ENCODE data around the gene RNLS.

Gene RNLS

GRCh38 chr10:88262591-88263234 lies 320.4 kb downstream of the RNLS start:
- no peaks in the 10 kb centered on the region for H3K27me3 ChIP-seq (replicated peaks; ENCODE audit: control insufficient read depth, insufficient read depth, low read length, poor library complexity, severe bottlenecking)
- H3K27ac ChIP-seq (ENCODE audit: insufficient read depth, low read length, poor library complexity, severe bottlenecking) = no peak overlapping the region
- DNase-seq = no peak
- no peaks in the 10 kb centered on the region for H3K36me3 ChIP-seq (ENCODE audit: control insufficient read depth, insufficient read depth, low read length)
- H3K9me3 ChIP-seq (ENCODE audit: control insufficient read depth, low read length) = no peaks in the 10 kb centered on the region
- H3K4me3 ChIP-seq (ENCODE audit: insufficient read depth, low read depth, low read length, poor library complexity, severe bottlenecking) = no peak overlapping the region
- no peaks in the 10 kb centered on the region for H3K4me1 ChIP-seq (ENCODE audit: control insufficient read depth, insufficient read depth, low read length, poor library complexity, severe bottlenecking)

DNA sequence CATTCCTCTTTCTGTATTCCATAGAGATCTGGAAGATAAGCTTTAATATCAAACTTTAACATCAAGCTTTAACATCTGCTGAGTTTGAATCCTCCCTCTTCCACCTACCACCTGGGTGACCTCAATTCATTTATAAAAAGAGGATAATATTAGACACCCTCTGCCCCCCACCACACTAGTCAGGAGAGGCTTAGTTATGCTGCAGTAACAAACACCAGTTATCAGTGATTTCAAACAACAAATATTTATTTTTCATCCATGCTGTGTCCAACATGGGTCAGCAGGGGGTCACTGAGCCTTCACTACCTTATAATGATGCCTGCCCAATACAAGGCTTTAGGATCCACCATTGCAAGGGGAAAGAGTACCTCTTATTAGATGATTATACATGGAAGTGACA lies 322.0 kb downstream of the RNLS start:
- no peak for DNase-seq
- no peak overlapping the region for H3K4me3 ChIP-seq (ENCODE audit: insufficient read depth, low read depth, low read length, poor library complexity, severe bottlenecking)
- no peak overlapping the region for H3K27ac ChIP-seq (ENCODE audit: insufficient read depth, low read length, poor library complexity, severe bottlenecking)
- H3K9me3 ChIP-seq (ENCODE audit: control insufficient read depth, low read length) = no peaks in the 10 kb centered on the region
- H3K36me3 ChIP-seq (ENCODE audit: control insufficient read depth, insufficient read depth, low read length) = no peaks in the 10 kb centered on the region
- no peaks in the 10 kb centered on the region for H3K4me1 ChIP-seq (ENCODE audit: control insufficient read depth, insufficient read depth, low read length, poor library complexity, severe bottlenecking)
- no peaks in the 10 kb centered on the region for H3K27me3 ChIP-seq (replicated peaks; ENCODE audit: control insufficient read depth, insufficient read depth, low read length, poor library complexity, severe bottlenecking)

GRCh38 chr10:88260329-88261051 lies 322.6 kb downstream of the RNLS start:
- H3K9me3 ChIP-seq (ENCODE audit: control insufficient read depth, low read length) = no peaks in the 10 kb centered on the region
- no peak for DNase-seq
- no peaks in the 10 kb centered on the region for H3K4me1 ChIP-seq (ENCODE audit: control insufficient read depth, insufficient read depth, low read length, poor library complexity, severe bottlenecking)
- H3K27ac ChIP-seq (ENCODE audit: insufficient read depth, low read length, poor library complexity, severe bottlenecking) = no peak overlapping the region
- no peaks in the 10 kb centered on the region for H3K27me3 ChIP-seq (replicated peaks; ENCODE audit: control insufficient read depth, insufficient read depth, low read length, poor library complexity, severe bottlenecking)
- H3K4me3 ChIP-seq (ENCODE audit: insufficient read depth, low read depth, low read length, poor library complexity, severe bottlenecking) = no peak overlapping the region
- no peaks in the 10 kb centered on the region for H3K36me3 ChIP-seq (ENCODE audit: control insufficient read depth, insufficient read depth, low read length)

DNA sequence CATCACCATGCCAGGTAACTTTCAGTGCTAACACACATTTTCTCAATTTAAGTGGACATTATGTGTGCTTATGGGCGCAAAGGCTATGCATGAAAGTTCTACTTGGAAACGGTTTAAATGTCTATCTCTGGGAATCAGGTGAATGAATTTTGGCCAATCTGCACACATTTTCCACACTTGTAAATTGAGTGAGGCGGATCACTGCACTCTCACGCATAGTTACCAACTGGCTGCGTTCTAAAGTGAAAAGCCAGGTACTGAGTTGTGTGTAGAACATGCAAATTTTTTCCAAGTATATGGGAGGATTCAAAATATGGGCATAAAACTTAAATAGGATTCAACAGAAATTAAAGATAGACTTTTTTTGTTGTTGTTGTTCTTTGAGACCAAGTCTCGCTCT lies 323.7 kb downstream of the RNLS start:
- H3K27me3 ChIP-seq (replicated peaks; ENCODE audit: control insufficient read depth, insufficient read depth, low read length, poor library complexity, severe bottlenecking) = no peaks in the 10 kb centered on the region
- no peak overlapping the region for H3K27ac ChIP-seq (ENCODE audit: insufficient read depth, low read length, poor library complexity, severe bottlenecking)
- no peaks in the 10 kb centered on the region for H3K4me1 ChIP-seq (ENCODE audit: control insufficient read depth, insufficient read depth, low read length, poor library complexity, severe bottlenecking)
- DNase-seq = no peak
- no peak overlapping the region for H3K4me3 ChIP-seq (ENCODE audit: insufficient read depth, low read depth, low read length, poor library complexity, severe bottlenecking)
- H3K36me3 ChIP-seq (ENCODE audit: control insufficient read depth, insufficient read depth, low read length) = no peaks in the 10 kb centered on the region
- H3K9me3 ChIP-seq (ENCODE audit: control insufficient read depth, low read length) = no peaks in the 10 kb centered on the region

- no peak for DNase-seq
- no peak overlapping the region for H3K27ac ChIP-seq (ENCODE audit: insufficient read depth, low read length, poor library complexity, severe bottlenecking)
- no peaks in the 10 kb centered on the region for H3K36me3 ChIP-seq (ENCODE audit: control insufficient read depth, insufficient read depth, low read length)
Measured at GRCh38 chr10:88256886-88257285, 326.2 kb downstream of the RNLS start.

DNA sequence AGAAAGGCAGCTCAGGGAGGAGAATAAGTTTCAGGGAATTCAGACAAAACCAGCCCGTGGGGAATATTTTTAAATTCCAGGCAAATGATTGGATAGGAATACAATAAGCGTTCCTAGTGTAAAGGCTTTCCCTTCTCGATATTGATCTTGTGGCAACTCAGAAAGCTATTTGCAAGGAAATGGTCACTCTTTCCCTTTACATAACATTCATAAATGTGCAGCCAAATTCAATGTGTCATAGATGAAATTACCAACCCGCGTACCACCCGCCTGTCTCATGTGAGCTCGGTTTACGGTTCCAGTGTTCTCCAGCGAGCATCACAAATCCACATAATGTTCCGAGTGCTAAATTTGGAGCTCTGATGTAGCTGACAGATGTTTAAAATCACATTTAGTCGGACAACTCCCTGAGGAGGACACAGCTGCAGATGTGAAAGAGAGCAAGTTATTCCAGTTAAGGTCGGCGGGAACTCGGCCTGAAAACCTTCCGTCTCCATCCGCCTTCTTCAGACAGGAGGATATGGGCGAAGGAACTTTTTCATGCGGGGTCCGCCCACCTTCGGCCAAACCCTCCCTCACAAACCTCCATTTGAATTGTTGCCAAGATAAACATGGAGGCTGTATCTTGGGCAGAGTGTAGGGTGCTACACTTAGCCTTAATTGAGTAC lies 327.0 kb downstream of the RNLS start:
- H3K9me3 ChIP-seq (ENCODE audit: control insufficient read depth, low read length) = no peaks in the 10 kb centered on the region
- H3K36me3 ChIP-seq (ENCODE audit: control insufficient read depth, insufficient read depth, low read length) = no peaks in the 10 kb centered on the region
- H3K4me3 ChIP-seq (ENCODE audit: insufficient read depth, low read depth, low read length, poor library complexity, severe bottlenecking) = no peak overlapping the region
- H3K4me1 ChIP-seq (ENCODE audit: control insufficient read depth, insufficient read depth, low read length, poor library complexity, severe bottlenecking) = no peaks in the 10 kb centered on the region
- no peak for DNase-seq
- no peak overlapping the region for H3K27ac ChIP-seq (ENCODE audit: insufficient read depth, low read length, poor library complexity, severe bottlenecking)
- no peaks in the 10 kb centered on the region for H3K27me3 ChIP-seq (replicated peaks; ENCODE audit: control insufficient read depth, insufficient read depth, low read length, poor library complexity, severe bottlenecking)

More at GRCh38 chr10:88256886-88257285, 326.2 kb downstream of the RNLS start:
- Histone ChIP-seq H3K27me3 (replicated peaks; ENCODE audit: control insufficient read depth, insufficient read depth, low read length, poor library complexity, severe bottlenecking) (no peaks in the 10 kb centered on the region), H3K9me3 (ENCODE audit: control insufficient read depth, low read length) (no peaks in the 10 kb centered on the region), H3K4me3 (ENCODE audit: insufficient read depth, low read depth, low read length, poor library complexity, severe bottlenecking) (no peak overlapping the region), H3K4me1 (ENCODE audit: control insufficient read depth, insufficient read depth, low read length, poor library complexity, severe bottlenecking) (no peaks in the 10 kb centered on the region)

GRCh38 chr10:88254091-88254490 lies 329.0 kb downstream of the RNLS start:
- no peak overlapping the region for H3K27ac ChIP-seq (ENCODE audit: insufficient read depth, low read length, poor library complexity, severe bottlenecking)
- no peaks in the 10 kb centered on the region for H3K4me1 ChIP-seq (ENCODE audit: control insufficient read depth, insufficient read depth, low read length, poor library complexity, severe bottlenecking)
- no peak overlapping the region for H3K4me3 ChIP-seq (ENCODE audit: insufficient read depth, low read depth, low read length, poor library complexity, severe bottlenecking)
- no peaks in the 10 kb centered on the region for H3K9me3 ChIP-seq (ENCODE audit: control insufficient read depth, low read length)
- no peaks in the 10 kb centered on the region for H3K36me3 ChIP-seq (ENCODE audit: control insufficient read depth, insufficient read depth, low read length)
- no peak for DNase-seq
- no peaks in the 10 kb centered on the region for H3K27me3 ChIP-seq (replicated peaks; ENCODE audit: control insufficient read depth, insufficient read depth, low read length, poor library complexity, severe bottlenecking)

DNA sequence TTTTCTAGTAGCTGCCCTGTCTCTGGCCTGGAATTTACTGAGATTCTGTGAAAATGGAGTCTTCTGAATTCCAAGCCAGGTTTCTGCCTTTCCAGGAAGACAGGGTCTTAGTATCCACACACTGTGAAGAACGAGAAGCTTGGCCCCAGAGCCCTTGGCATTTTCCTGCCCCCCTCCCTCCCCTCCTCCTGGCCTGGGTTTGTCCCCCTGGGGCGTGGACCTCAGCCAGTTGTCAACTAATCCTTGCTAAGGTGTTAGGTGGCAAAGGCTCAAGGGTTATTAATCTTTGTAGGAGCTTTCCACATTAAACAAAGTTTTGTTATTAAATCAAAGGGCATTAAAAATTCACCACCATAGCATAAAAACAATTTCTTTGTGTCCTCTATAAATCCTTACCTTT lies 329.5 kb downstream of the RNLS start:
- H3K4me3 ChIP-seq (ENCODE audit: insufficient read depth, low read depth, low read length, poor library complexity, severe bottlenecking) = no peak overlapping the region
- DNase-seq = no peak
- H3K36me3 ChIP-seq (ENCODE audit: control insufficient read depth, insufficient read depth, low read length) = no peaks in the 10 kb centered on the region
- no peaks in the 10 kb centered on the region for H3K4me1 ChIP-seq (ENCODE audit: control insufficient read depth, insufficient read depth, low read length, poor library complexity, severe bottlenecking)
- H3K27me3 ChIP-seq (replicated peaks; ENCODE audit: control insufficient read depth, insufficient read depth, low read length, poor library complexity, severe bottlenecking) = no peaks in the 10 kb centered on the region
- H3K27ac ChIP-seq (ENCODE audit: insufficient read depth, low read length, poor library complexity, severe bottlenecking) = no peak overlapping the region
- H3K9me3 ChIP-seq (ENCODE audit: control insufficient read depth, low read length) = no peaks in the 10 kb centered on the region

- H3K27me3 ChIP-seq (replicated peaks; ENCODE audit: control insufficient read depth, insufficient read depth, low read length, poor library complexity, severe bottlenecking) = no peaks in the 10 kb centered on the region
- H3K4me3 ChIP-seq (ENCODE audit: insufficient read depth, low read depth, low read length, poor library complexity, severe bottlenecking) = no peak overlapping the region
- no peaks in the 10 kb centered on the region for H3K36me3 ChIP-seq (ENCODE audit: control insufficient read depth, insufficient read depth, low read length)
- H3K27ac ChIP-seq (ENCODE audit: insufficient read depth, low read length, poor library complexity, severe bottlenecking) = no peak overlapping the region
- DNase-seq = no peak
- H3K9me3 ChIP-seq (ENCODE audit: control insufficient read depth, low read length) = no peaks in the 10 kb centered on the region
- H3K4me1 ChIP-seq (ENCODE audit: control insufficient read depth, insufficient read depth, low read length, poor library complexity, severe bottlenecking) = no peaks in the 10 kb centered on the region
Measured at GRCh38 chr10:88253128-88253527, 330.0 kb downstream of the RNLS start.

DNA sequence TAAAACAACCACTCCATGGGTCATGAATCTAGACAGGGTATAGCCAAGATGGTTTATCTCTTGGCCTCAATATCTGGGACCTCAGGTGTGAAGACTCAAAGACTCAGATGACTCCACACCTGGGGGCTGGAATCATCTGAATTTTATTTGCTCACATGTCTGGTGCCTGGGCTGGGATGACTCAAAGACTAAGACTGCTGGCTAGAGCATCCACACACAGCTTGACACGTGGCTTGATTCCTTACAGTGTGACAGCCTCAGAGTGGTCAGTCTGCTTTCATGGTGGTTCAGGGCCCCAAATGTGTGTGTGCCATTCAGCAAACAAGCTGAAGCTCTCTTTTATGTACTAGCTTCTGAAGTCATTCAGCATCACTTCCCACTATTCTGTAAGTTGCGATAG lies 333.7 kb downstream of the RNLS start:
- Histone ChIP-seq H3K27ac (ENCODE audit: insufficient read depth, low read length, poor library complexity, severe bottlenecking) (no peak overlapping the region), H3K4me1 (ENCODE audit: control insufficient read depth, insufficient read depth, low read length, poor library complexity, severe bottlenecking) (no peaks in the 10 kb centered on the region), H3K36me3 (ENCODE audit: control insufficient read depth, insufficient read depth, low read length) (no peaks in the 10 kb centered on the region), H3K4me3 (ENCODE audit: insufficient read depth, low read depth, low read length, poor library complexity, severe bottlenecking) (no peak overlapping the region), H3K27me3 (replicated peaks; ENCODE audit: control insufficient read depth, insufficient read depth, low read length, poor library complexity, severe bottlenecking) (no peaks in the 10 kb centered on the region), H3K9me3 (ENCODE audit: control insufficient read depth, low read length) (no peaks in the 10 kb centered on the region)
- DNase-seq = no peak

Data from effector memory CD4-positive, alpha-beta T cell (primary cell).